ENCODE data around the gene FUZ.

FUZ gene

GRCh38 chr19:49805822-49806619 lies 7.1 kb downstream of the FUZ start:
- DNase-seq = no peak

GRCh38 chr19:49803529-49803856 lies 9.6 kb downstream of the FUZ start:
- DNase-seq = no peak

- DNase-seq = no peak
Measured at GRCh38 chr19:49802836-49803528, 10.1 kb downstream of the FUZ start.

GRCh38 chr19:49801966-49802661 lies 11.0 kb downstream of the FUZ start:
- peak; percentile 92 for DNase-seq

DNA sequence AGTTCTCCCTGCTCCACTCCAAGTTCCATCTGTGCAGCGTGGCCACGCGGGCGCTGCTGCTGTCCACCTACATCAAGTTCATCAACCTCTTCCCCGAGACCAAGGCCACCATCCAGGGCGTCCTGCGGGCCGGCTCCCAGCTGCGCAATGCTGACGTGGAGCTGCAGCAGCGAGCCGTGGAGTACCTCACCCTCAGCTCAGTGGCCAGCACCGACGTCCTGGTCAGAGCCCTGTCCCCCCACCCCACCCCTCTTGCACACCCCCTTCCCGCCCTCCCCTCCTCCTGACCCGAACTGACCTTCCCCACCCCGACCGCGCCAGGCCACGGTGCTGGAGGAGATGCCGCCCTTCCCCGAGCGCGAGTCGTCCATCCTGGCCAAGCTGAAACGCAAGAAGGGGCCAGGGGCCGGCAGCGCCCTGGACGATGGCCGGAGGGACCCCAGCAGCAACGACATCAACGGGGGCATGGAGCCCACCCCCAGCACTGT lies 11.6 kb downstream of the FUZ start:
- DNase-seq = no peak

DNA sequence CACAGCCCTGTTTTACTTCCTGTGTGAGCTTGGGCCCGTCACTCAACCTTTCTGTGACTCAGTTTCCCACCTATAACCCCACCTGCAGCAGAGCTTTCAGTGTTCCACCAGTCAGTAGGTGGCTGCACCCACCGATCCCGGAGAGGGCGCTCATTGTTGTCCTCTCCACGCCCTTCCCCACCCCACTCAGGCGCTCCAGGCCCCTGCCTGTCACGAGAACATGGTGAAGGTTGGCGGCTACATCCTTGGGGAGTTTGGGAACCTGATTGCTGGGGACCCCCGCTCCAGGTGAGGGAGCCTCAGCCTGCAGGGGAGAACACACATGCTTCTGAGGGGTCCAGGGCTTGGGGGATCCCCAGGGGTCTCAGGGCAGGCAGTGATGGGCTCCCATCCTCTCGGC lies 12.3 kb downstream of the FUZ start:
- no peak for DNase-seq

GRCh38 chr19:49799798-49800376 lies 13.2 kb downstream of the FUZ start:
- DNase-seq = no peak

DNA sequence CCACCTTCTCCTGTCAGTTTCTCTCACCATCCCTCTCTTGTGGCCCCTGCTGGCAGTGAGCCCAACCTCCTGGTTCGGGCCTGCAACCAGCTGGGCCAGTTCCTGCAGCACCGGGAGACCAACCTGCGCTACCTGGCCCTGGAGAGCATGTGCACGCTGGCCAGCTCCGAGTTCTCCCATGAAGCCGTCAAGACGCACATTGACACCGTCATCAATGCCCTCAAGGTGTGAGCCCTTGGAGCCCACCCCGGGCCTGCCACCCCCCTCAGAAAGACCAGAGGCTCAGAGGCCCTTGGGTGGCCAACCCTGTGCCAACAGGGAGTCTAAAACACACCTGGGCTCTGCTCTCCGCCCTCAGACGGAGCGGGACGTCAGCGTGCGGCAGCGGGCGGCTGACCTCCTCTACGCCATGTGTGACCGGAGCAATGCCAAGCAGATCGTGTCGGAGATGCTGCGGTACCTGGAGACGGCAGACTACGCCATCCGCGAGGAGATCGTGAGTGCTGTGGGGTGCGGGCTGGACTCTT lies 13.8 kb downstream of the FUZ start:
- no peak for DNase-seq

DNA sequence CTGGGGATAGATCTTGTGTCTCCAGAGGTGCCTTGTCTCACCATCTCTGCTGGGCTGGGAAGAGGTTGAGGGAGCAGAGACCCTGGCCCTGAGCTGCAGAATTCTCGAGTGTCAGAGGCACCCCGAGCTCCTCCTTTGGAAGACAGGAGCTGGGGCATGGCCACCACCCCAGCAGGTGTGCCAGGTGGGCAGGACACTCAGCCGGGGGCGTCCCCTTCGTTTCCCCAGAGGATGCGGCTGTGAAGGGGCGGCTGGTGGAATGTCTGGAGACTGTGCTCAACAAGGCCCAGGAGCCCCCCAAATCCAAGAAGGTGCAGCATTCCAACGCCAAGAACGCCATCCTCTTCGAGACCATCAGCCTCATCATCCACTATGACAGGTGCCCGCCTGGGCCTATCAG lies 14.5 kb downstream of the FUZ start:
- DNase-seq = no peak

GRCh38 chr19:49795615-49796014 lies 17.5 kb downstream of the FUZ start:
- DNase-seq = no peak

DNA sequence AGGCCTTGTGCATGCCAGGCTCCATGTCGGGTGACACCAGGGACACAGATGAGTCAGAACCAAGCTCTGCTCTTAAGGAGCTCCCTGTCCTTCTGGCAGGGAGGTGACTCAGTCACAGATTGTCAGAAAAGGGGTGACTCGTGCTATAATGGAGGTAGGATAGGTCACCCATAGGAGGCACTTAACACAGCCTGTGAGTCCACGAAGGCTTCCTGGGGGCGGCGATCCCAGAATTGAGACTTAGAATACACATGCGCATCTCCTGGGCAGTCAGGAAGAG lies 19.6 kb downstream of the FUZ start:
- peak; percentile 59 for DNase-seq

DNA sequence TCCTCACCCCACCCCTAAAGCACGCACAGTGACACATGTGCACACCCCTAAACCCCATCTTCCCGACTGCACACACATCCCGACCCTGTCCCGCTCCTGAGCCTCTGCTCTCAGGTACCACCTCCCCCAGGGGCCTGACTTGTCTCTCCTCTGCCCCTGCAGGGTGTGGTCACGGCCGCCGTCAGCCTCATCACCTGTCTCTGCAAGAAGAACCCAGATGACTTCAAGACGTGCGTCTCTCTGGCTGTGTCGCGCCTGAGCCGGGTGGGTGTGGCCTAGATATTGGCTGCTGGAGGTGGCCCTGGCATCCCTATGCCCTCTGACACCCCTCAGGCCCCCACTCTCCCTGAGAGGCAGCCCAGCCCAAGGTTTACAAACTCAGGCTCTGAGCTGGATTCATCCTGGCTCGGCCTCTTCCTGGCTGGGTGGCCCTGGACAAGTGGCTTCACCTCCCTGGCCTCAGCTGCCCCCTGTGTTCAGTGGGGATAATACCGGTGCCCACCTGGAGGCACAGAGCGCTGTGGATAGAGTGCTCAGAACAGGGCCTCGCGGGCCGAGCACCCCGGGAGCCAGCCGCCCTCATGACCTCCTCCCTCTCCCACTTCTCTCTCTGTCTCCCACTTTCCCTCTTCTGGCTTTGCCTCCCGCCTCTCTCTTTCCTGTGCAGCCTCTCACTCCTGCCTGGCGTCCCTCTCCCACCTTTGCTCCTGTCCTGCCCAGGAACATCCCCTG lies 20.1 kb downstream of the FUZ start:
- DNase-seq = no peak

DNA sequence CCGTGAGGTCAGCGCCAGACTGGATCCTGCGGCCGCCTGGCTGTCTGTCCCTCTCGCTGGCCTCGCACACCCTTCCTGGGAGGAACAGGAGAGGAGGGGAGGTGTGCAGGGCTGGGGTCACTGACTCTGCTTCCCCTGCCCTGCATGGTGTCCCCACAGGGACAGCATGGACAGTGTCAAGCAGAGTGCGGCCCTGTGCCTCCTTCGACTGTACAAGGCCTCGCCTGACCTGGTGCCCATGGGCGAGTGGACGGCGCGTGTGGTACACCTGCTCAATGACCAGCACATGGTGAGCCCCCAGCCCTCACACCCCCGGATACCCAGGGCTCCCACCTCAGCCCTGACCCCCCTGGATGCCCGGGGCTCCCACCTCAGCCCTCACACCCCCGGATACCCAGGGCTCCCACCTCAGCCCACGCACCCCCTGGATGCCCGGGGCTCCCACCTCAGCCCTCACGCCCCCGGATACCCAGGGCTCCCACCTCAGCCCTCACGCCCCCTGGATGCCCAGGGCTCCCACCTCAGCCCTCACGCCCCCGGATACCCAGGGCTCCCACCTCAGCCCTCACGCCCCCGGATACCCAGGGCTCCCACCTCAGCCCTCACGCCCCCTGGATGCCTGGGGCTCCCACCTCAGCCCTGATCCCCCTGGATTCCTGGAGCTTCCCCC lies 21.2 kb downstream of the FUZ start:
- DNase-seq = no peak

DNA sequence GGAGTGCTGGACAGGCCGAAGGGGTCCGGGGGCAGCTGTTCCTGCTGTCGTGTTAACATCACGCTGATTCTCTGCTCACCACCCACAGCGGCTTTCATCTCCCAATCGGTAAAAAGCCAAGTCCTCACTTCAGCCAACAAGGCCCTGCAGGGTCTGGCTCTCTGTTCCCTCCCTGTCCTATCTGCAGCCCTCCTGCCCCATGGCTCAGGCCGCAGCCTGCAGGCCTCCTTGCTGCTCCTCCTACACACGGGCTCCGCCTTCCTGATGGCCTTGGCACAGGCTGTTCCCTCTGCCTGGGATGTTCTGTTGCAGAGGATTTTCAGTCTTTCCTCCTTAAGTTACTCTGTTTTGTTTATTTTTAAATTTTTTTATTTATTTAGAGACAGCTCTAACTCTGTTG lies 22.2 kb downstream of the FUZ start:
- DNase-seq = no peak

DNA sequence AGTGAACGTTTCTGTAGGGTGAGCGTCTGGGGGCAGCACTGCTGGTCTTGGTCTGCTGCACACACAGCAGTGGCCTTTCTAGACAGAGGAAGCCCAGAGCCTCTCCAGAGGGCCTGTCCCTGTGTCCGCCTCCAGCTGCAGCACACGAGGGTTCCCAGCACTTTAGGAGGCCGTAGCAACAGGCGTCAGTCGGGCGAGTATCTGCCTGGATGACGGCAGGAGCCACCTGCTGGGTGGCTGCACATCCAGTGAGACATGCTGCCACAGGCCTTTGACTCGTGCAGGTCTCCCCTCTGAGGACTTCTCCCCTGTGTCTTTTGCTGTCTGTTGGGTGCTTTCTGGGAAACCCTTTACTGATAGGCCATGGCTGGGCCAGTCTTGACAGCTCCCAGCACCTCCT lies 24.2 kb downstream of the FUZ start:
- no peak for DNase-seq

- DNase-seq = no peak
Measured at GRCh38 chr19:49787746-49788145, 25.3 kb downstream of the FUZ start.

- DNase-seq = peak; percentile 47
Measured at GRCh38 chr19:49786376-49786820, 26.7 kb downstream of the FUZ start.

- no peak for DNase-seq
Measured at GRCh38 chr19:49782515-49782914, 30.6 kb downstream of the FUZ start.

GRCh38 chr19:49781394-49781793 lies 31.7 kb downstream of the FUZ start:
- DNase-seq = no peak

DNA sequence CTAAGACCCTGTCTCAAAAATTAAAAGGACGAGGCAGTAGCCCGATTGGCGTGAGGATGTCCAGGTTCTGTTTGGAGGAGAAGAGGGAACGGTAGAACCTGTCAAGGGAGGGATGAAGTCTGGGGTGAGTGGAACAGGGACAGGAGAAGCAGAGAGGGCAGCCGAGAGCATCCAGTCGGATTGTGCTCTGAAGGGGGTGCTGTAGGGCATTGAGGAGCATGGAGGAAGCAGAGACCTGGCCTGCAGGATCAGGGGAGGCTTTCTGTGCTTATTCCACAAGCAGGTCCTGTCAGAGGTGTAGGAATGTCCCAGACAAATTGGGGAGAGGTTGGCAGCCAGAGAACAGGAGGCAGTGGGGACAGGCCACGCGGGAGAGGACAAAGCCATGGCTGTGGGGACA lies 32.2 kb downstream of the FUZ start:
- no peak for DNase-seq

DNA sequence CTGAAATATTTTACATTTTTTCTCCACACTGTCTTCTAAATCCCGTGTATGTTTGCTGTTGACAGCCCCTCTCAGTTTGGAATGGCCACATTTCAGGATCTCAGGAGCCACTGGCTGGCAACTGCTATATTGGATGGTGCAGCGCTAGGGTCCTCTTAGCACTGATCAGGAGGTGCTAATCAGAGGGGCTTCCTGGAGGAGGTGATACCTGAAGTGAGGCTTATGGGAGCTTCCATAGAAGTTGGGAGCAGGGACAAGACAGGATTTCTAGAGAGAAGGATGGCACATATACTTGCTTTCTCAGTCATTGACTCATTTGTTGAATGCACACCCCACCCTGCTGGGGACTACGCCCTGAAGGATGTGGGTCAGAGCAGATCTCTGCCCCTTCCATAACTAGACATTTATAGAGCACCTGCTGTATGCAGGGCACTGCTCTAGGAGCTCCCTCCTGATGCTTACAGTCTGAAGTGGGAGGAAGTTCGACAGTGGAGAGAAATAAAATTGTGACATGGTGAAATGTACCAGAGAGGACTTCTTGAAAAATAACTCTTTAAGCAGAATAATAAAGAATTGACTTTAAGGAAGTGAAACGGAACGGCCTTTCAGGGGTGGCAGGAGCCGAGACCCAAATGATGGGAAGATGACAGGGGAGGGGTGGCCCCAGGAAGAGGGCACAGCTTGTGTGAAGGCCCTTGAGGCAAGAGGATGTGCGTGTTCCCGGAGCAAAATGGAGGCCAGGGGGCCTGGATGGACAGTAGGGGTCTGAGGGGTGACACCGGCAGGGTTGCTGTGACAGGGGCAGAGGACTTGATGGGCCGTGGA lies 33.1 kb downstream of the FUZ start:
- no peak for DNase-seq
